Mesothelial cell of epicardium (in vitro differentiated cells): Measurements from ENCODE around the gene EMILIN3. TPM values are rescaled to one million over a fixed set of nuclear protein-coding genes. Genes with fewer than 3 reads are reported as not detected.

Experiments used
- DNase-seq, 2 experiments: peaks; one replicate each; pipeline ENCODE4 v3.0.0; 2021; ENCODE audit warnings: low spot score in 2 of 2; ENCODE audit not compliant: unreplicated experiment in 2 of 2
- H3K27ac Mint-ChIP-seq: 2 replicates; pipeline ENCODE4 v1.8.0; 2021; ENCODE audit warnings: mixed read lengths
- H3K27me3 Mint-ChIP-seq: 2 replicates; pipeline ENCODE4 v1.8.0; 2021; ENCODE audit warnings: low read depth, mixed read lengths
- H3K36me3 Mint-ChIP-seq: 2 replicates; pipeline ENCODE4 v1.8.0; 2021; ENCODE audit warnings: mixed read lengths
- H3K4me1 Mint-ChIP-seq: 2 replicates; pipeline ENCODE4 v1.8.0; 2021; ENCODE audit warnings: mixed read lengths
- H3K4me3 Mint-ChIP-seq: 2 replicates; pipeline ENCODE4 v1.8.0; 2021; ENCODE audit warnings: mild to moderate bottlenecking, moderate library complexity, mixed read lengths
- H3K9me3 Mint-ChIP-seq: 2 replicates; pipeline ENCODE4 v1.8.0; 2021; ENCODE audit warnings: mixed read lengths
- CTCF ChIP-seq: fragments of 200-600 bp; sonication (generic); IDR thresholded peaks from one replicate; pipeline ENCODE4 v1.5.0; 2021; ENCODE audit warnings: antibody characterized with exemption; ENCODE audit not compliant: unreplicated experiment
- total RNA-seq: library from RNA; stranded (reverse); gene quantifications from 3 replicates; pipeline ENCODE4 v1.2.1, GENCODE V29; 2021

EMILIN3 gene
- total RNA-seq, 1 donor from 2014 or later: 5.2 TPM

- no peak for DNase-seq
- Mint-ChIP-seq H3K27ac (no peak overlapping the region), H3K9me3 (no peaks in the 10 kb centered on the region), H3K4me3 (no peak overlapping the region), H3K27me3 (no peaks in the 10 kb centered on the region), H3K4me1 (no peaks in the 10 kb centered on the region), H3K36me3 (no peaks in the 10 kb centered on the region)
- no peak for TF ChIP-seq CTCF
Measured at GRCh38 chr20:41348430-41349172, 18.0 kb downstream of the EMILIN3 start.

GRCh38 chr20:41347523-41348429 lies 18.8 kb downstream of the EMILIN3 start:
- H3K4me3 Mint-ChIP-seq: no peak overlapping the region

GRCh38 chr20:41345729-41346067 lies 20.9 kb downstream of the EMILIN3 start:
- H3K36me3 Mint-ChIP-seq: no peaks in the 10 kb centered on the region
- H3K27me3 Mint-ChIP-seq: no peaks in the 10 kb centered on the region
- peaks cover 4% of the 10 kb centered on the region for H3K4me1 Mint-ChIP-seq
- H3K4me3 Mint-ChIP-seq: no peak overlapping the region
- TF ChIP-seq CTCF: no peak
- no peak for DNase-seq
- H3K27ac Mint-ChIP-seq: no peak overlapping the region
- no peaks in the 10 kb centered on the region for H3K9me3 Mint-ChIP-seq

More at GRCh38 chr20:41347523-41348429, 18.8 kb downstream of the EMILIN3 start:
- H3K4me1 Mint-ChIP-seq: no peaks in the 10 kb centered on the region
- no peak for TF ChIP-seq CTCF
- no peaks in the 10 kb centered on the region for H3K9me3 Mint-ChIP-seq
- no peaks in the 10 kb centered on the region for H3K36me3 Mint-ChIP-seq
- H3K27ac Mint-ChIP-seq: no peak overlapping the region
- no peak for DNase-seq
- no peaks in the 10 kb centered on the region for H3K27me3 Mint-ChIP-seq

- no peak overlapping the region for H3K27ac Mint-ChIP-seq
- no peaks in the 10 kb centered on the region for H3K9me3 Mint-ChIP-seq
Measured at GRCh38 chr20:41344938-41345728, 21.5 kb downstream of the EMILIN3 start.

More at GRCh38 chr20:41344938-41345728, 21.5 kb downstream of the EMILIN3 start:
- Mint-ChIP-seq H3K27me3 (no peaks in the 10 kb centered on the region), H3K4me1 (peaks cover 7% of the 10 kb centered on the region), H3K4me3 (no peak overlapping the region), H3K36me3 (no peaks in the 10 kb centered on the region)
- TF ChIP-seq CTCF: no peak
- no peak for DNase-seq
